GM21717 (cell line): ENCODE data around the gene PLAA.
A peak's percentile ranks its signal among the peaks of the same experiment; 100 is the strongest.
"Not testable (repeated sequence)": the region's sequence is repeated elsewhere in the genome, so short reads cannot be mapped to it uniquely, and the experiment has no call there.

Source experiments
- ATAC-seq: cut with Tn5 transposase; IDR thresholded peaks from one replicate; pipeline ENCODE4 v1.9.1; 2021; ENCODE audit warnings: mild to moderate bottlenecking, moderate library complexity; ENCODE audit not compliant: unreplicated experiment

Gene PLAA

GRCh38 chr9:26937816-26938371 lies 9.1 kb downstream of the PLAA start:
- ATAC-seq, result no peak

GRCh38 chr9:26935847-26936246 lies 11.2 kb downstream of the PLAA start:
- no peak for ATAC-seq

- ATAC-seq, result no peak
These were observed 18.0 kb downstream of the PLAA start for GRCh38 chr9:26928902-26929495.

GRCh38 chr9:26925609-26926008 lies 21.4 kb downstream of the PLAA start:
- ATAC-seq, result no peak

GRCh38 chr9:26919698-26920097 lies 27.3 kb downstream of the PLAA start:
- ATAC-seq, result no peak

GRCh38 chr9:26913138-26913668 lies 33.8 kb downstream of the PLAA start:
- no peak for ATAC-seq

- no peak for ATAC-seq
These were observed 42.4 kb downstream of the PLAA start for GRCh38 chr9:26904671-26905070.

GRCh38 chr9:26904070-26904469 lies 43.0 kb downstream of the PLAA start:
- no peak for ATAC-seq

GRCh38 chr9:26893030-26893676 lies 53.9 kb downstream of the PLAA start:
- no peak for ATAC-seq

GRCh38 chr9:26892251-26893029 lies 54.6 kb downstream of the PLAA start, which contains the start of gene CAAP1:
Gene CAAP1, minus strand, starts transcription at chr9:26892802. Its CDS starts 87 bp downstream, at chr9:26892715.
- ATAC-seq, result peak; percentile 95

- no peak for ATAC-seq
These were observed 55.3 kb downstream of the PLAA start for GRCh38 chr9:26891726-26892125.

GRCh38 chr9:26888271-26888670 lies 58.8 kb downstream of the PLAA start:
- ATAC-seq, result no peak

GRCh38 chr9:26882154-26882553 lies 64.9 kb downstream of the PLAA start:
- ATAC-seq, result no peak

- no peak for ATAC-seq
These were observed 66.8 kb downstream of the PLAA start for GRCh38 chr9:26880262-26880661.

- ATAC-seq, result not testable (repeated sequence)
These were observed 71.9 kb downstream of the PLAA start for GRCh38 chr9:26875155-26875554.

GRCh38 chr9:26870292-26870691 lies 76.8 kb downstream of the PLAA start:
- no peak for ATAC-seq

GRCh38 chr9:26863074-26863473 lies 84.0 kb downstream of the PLAA start:
- no peak for ATAC-seq

- peak; percentile 74 for ATAC-seq
These were observed 90.5 kb downstream of the PLAA start for GRCh38 chr9:26856413-26857032.
